Fibroblast of mammary gland (primary cell): Measurements from ENCODE around the gene NRCAM.

Experiments
- DNase-seq: peaks from one replicate; pipeline ENCODE4 v3.0.0-alpha.2; 2010; ENCODE audit warnings: low read depth
- H3K4me3 ChIP-seq: 2 replicates; pipeline ENCODE4 v1.5.1; 2011; ENCODE audit warnings: low read depth, mild to moderate bottlenecking, low read length, moderate library complexity; ENCODE audit not compliant: control insufficient read depth
- CTCF ChIP-seq: conservative IDR thresholded peaks from 2 replicates; pipeline ENCODE4 v1.5.1; 2011; ENCODE audit warnings: low read depth, low read length, inconsistent platforms; ENCODE audit not compliant: control insufficient read depth, insufficient read depth

Gene NRCAM

GRCh38 chr7:108431099-108431498 is 25.1 kb downstream of the NRCAM start:
- H3K4me3 ChIP-seq: no peak overlapping the region
- DNase-seq: no peak
- TF ChIP-seq CTCF: no peak

GRCh38 chr7:108430664-108431063 is 25.6 kb downstream of the NRCAM start:
- TF ChIP-seq CTCF: no peak
- DNase-seq: no peak
- H3K4me3 ChIP-seq: no peak overlapping the region

- DNase-seq: no peak
- no peak for TF ChIP-seq CTCF
- H3K4me3 ChIP-seq: no peak overlapping the region
Observed at GRCh38 chr7:108427766-108428165, 28.5 kb downstream of the NRCAM start.

- no peak overlapping the region for H3K4me3 ChIP-seq
- no peak for DNase-seq
- no peak for TF ChIP-seq CTCF
Observed at GRCh38 chr7:108425714-108426275, 30.4 kb downstream of the NRCAM start.

- DNase-seq: no peak
- TF ChIP-seq CTCF: no peak
- H3K4me3 ChIP-seq: no peak overlapping the region
Observed at GRCh38 chr7:108424013-108424412, 32.2 kb downstream of the NRCAM start.

GRCh38 chr7:108423089-108423989 is 32.9 kb downstream of the NRCAM start:
- no peak overlapping the region for H3K4me3 ChIP-seq
- no peak for TF ChIP-seq CTCF
- DNase-seq: no peak
